GM10266 (cell line): Measurements from ENCODE around the gene SMAD4.

Experiments
- DNase-seq: peaks from one replicate; pipeline ENCODE4 v3.0.0; 2012; ENCODE audit errors: extremely low spot score
- CTCF ChIP-seq: IDR thresholded peaks from 2 replicates; pipeline ENCODE4 v1.5.1; 2012; ENCODE audit warnings: mild to moderate bottlenecking, low read depth; ENCODE audit not compliant: control insufficient read depth, insufficient read depth; ENCODE audit errors: missing control alignments

The SMAD4 gene

GRCh38 chr18:51009072-51009471 is 20.9 kb upstream of the SMAD4 start:
- no peak for TF ChIP-seq CTCF
- DNase-seq = no peak

GRCh38 chr18:51010218-51010617 is 19.8 kb upstream of the SMAD4 start:
- TF ChIP-seq CTCF = no peak
- DNase-seq = no peak

GRCh38 chr18:51011709-51012108 is 18.3 kb upstream of the SMAD4 start:
- DNase-seq = no peak
- TF ChIP-seq CTCF = no peak

- TF ChIP-seq CTCF = no peak
- no peak for DNase-seq
Observed at GRCh38 chr18:51012441-51012840, 17.6 kb upstream of the SMAD4 start.

GRCh38 chr18:51013259-51013658 is 16.8 kb upstream of the SMAD4 start:
- DNase-seq = no peak
- no peak for TF ChIP-seq CTCF

GRCh38 chr18:51017140-51017879 is 12.7 kb upstream of the SMAD4 start:
- TF ChIP-seq CTCF = no peak
- DNase-seq = no peak

GRCh38 chr18:51020536-51020935 is 9.5 kb upstream of the SMAD4 start:
- no peak for DNase-seq
- TF ChIP-seq CTCF = no peak
